Heart left ventricle (tissue), 13 donors: ENCODE data around the gene RPS26.

Experiments
- POLR2A ChIP-seq, 2 donors: fragments of 450-650 bp; IDR thresholded peaks; one replicate each; pipeline ENCODE4 v1.6.1; 2017; ENCODE audit warnings: antibody characterized with exemption in 2 of 2, mild to moderate bottlenecking in 2 of 2, moderate library complexity in 2 of 2
- TF ChIP-seq, protein P1 (sequence below), 12 donors: fragments of 200-600 bp; sonication (generic) in 4 of 12; IDR thresholded peaks; one replicate each; pipeline versions ENCODE4 v1.5.0 to v1.8.0; 2018 to 2022; ENCODE audit warnings: antibody characterized with exemption in 12 of 12, mild to moderate bottlenecking in 5 of 12
- donor health status: ischemic (EF 13 %, LVEDD 7.1; RV severe dilation, severe dysfunction).
- donor health status: DM: no; HTN: yes; CAD: no.
- donor health status: DM: no; HTN: no; CAD: no.
- donor health status: ischemic (EF 25% LVEDD 6.9; RV normal size, moderate dysfunction).
- donor health status: ischemic (EF 25% LVEDD 5.7; RV mildly dilated, moderate dysfunction).
- donor health status: ischemic (EF 35%, LVEDD 5.7; RV mildly dilated, moderate dysfunction).
- donor health status: nonischemic (EF 11% LVEDD 7.7; RV severe dilation, severe dysfunction).
- donor health status: DM: yes; HTN: yes; CAD: no.
- donor health status: PGD.
- donor health status: ischemic (EF 29% LVEDD 5.4; RV normal size, mild dysfunction).
- donor health status: nonischemic (EF 23%, LVEDD 6.1; RV moderate dilation, normal function).

DNA sequence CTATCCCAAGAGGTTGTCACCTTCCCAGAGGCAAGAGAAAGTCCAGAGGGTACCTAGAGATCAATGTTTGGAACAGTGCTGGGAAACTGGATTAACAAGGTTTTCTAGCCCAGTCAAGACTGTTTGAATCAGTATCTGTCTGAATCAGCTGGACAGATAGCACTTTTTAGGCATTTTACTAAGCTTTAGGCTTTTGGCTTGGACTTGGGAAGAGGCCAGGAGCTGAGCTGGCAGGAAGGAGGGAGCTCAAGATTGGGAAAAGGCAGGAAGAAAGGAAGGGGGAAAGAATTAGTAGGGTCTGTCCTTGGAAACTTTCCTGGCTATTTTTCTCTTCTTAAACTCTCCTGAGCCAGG, 12.6 kb upstream of the RPS26 start:
- no peak for TF ChIP-seq POLR2A (IDR thresholded peaks at IDR 0.05)
- TF ChIP-seq, protein P1, sequence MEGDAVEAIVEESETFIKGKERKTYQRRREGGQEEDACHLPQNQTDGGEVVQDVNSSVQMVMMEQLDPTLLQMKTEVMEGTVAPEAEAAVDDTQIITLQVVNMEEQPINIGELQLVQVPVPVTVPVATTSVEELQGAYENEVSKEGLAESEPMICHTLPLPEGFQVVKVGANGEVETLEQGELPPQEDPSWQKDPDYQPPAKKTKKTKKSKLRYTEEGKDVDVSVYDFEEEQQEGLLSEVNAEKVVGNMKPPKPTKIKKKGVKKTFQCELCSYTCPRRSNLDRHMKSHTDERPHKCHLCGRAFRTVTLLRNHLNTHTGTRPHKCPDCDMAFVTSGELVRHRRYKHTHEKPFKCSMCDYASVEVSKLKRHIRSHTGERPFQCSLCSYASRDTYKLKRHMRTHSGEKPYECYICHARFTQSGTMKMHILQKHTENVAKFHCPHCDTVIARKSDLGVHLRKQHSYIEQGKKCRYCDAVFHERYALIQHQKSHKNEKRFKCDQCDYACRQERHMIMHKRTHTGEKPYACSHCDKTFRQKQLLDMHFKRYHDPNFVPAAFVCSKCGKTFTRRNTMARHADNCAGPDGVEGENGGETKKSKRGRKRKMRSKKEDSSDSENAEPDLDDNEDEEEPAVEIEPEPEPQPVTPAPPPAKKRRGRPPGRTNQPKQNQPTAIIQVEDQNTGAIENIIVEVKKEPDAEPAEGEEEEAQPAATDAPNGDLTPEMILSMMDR (IDR thresholded peaks at IDR 0.05) = no peak
